OCI-LY3 (cell line): ENCODE measurements around the gene LTBP2.

Source experiments
- CTCF ChIP-seq: fragments of 200-600, 300-600 bp; sonication (generic); IDR thresholded peaks from 2 replicates; pipeline ENCODE4 v1.5.1; 2014; ENCODE audit warnings: antibody characterized with exemption, low read length, low read depth
- EZH2phosphoT487 ChIP-seq: fragments of 200-600 bp; shearing (Covaris generic); IDR thresholded peaks from 2 replicates; pipeline ENCODE4 v1.6.1; 2018; ENCODE audit warnings: antibody characterized with exemption, mixed run types, low read depth

- TF ChIP-seq CTCF (no peak), EZH2phosphoT487 (no peak)
Observed at GRCh38 chr14:74500417-74501134, 111.5 kb downstream of the LTBP2 start.
